ENCODE measurements around the gene PMFBP1.

Gene PMFBP1

GRCh38 chr16:72108353-72109102 lies 63.4 kb downstream of the PMFBP1 start:
- DNase-seq (ENCODE audit: low read depth) = no peak
- TF ChIP-seq, protein P1, sequence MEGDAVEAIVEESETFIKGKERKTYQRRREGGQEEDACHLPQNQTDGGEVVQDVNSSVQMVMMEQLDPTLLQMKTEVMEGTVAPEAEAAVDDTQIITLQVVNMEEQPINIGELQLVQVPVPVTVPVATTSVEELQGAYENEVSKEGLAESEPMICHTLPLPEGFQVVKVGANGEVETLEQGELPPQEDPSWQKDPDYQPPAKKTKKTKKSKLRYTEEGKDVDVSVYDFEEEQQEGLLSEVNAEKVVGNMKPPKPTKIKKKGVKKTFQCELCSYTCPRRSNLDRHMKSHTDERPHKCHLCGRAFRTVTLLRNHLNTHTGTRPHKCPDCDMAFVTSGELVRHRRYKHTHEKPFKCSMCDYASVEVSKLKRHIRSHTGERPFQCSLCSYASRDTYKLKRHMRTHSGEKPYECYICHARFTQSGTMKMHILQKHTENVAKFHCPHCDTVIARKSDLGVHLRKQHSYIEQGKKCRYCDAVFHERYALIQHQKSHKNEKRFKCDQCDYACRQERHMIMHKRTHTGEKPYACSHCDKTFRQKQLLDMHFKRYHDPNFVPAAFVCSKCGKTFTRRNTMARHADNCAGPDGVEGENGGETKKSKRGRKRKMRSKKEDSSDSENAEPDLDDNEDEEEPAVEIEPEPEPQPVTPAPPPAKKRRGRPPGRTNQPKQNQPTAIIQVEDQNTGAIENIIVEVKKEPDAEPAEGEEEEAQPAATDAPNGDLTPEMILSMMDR (IDR thresholded peaks at IDR 0.05; ENCODE audit: control insufficient read depth, insufficient read depth, low read depth, low read length, missing control alignments) = no peak
- H3K4me3 ChIP-seq (ENCODE audit: control insufficient read depth, low read depth, low read length) = no peak overlapping the region

GRCh38 chr16:72107371-72107770 lies 64.6 kb downstream of the PMFBP1 start:
- TF ChIP-seq, protein P1 (IDR thresholded peaks at IDR 0.05; ENCODE audit: control insufficient read depth, insufficient read depth, low read depth, low read length, missing control alignments) = no peak
- no peak overlapping the region for H3K4me3 ChIP-seq (ENCODE audit: control insufficient read depth, low read depth, low read length)
- no peak for DNase-seq (ENCODE audit: low read depth)

DNA sequence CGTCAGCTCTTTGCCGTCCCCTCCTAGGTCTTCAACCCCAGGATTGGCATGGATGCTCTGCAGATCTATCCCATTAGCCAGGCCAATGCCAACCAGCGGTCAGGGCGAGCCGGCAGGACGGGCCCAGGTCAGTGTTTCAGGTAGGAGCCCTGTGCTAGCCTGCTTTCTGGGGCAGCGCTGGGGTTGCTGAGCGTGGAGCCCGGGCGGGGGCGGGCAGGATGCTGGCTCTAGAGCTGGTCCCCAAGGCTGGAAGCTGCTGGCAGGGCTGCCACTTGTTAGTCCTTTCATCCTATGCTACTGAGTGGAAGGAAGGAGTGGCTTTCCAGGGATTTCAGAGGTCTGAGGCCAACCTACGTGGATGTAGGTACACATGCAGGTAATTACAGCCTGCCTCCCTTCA lies 66.0 kb downstream of the PMFBP1 start:
- DNase-seq (ENCODE audit: low read depth) = no peak
- TF ChIP-seq, protein P1 (IDR thresholded peaks at IDR 0.05; ENCODE audit: control insufficient read depth, insufficient read depth, low read depth, low read length, missing control alignments) = no peak
- H3K4me3 ChIP-seq (ENCODE audit: control insufficient read depth, low read depth, low read length) = no peak overlapping the region

- no peak overlapping the region for H3K4me3 ChIP-seq (ENCODE audit: control insufficient read depth, low read depth, low read length)
- DNase-seq (ENCODE audit: low read depth) = no peak
- TF ChIP-seq, protein P1 (IDR thresholded peaks at IDR 0.05; ENCODE audit: control insufficient read depth, insufficient read depth, low read depth, low read length, missing control alignments) = no peak
These were observed 67.0 kb downstream of the PMFBP1 start for GRCh38 chr16:72104905-72105304.

- DNase-seq (ENCODE audit: low read depth) = no peak
- no peak overlapping the region for H3K4me3 ChIP-seq (ENCODE audit: control insufficient read depth, low read depth, low read length)
- TF ChIP-seq, protein P1 (IDR thresholded peaks at IDR 0.05; ENCODE audit: control insufficient read depth, insufficient read depth, low read depth, low read length, missing control alignments) = no peak
These were observed 70.8 kb downstream of the PMFBP1 start for GRCh38 chr16:72101195-72101594.

DNA sequence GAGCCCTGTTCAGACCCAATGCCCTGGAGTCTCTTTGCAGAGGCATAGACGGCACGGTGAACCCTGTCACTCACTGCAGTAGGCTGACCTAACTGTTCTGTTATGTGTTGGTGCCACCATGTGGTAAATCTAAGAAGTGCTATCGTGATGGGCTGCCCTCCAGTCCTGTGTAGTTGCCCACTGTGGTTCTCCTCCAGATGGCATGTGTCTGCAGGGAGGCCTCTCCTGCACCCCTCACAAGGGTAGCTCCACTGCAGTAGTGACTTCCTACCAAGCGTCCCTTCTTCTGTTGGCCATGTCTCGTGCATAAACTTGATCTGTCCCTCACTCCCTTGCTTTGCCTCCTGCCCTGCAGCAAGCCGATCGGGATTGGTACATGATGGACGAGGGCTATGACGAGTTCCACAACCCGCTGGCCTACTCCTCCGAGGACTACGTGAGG lies 72.6 kb downstream of the PMFBP1 start:
- no peak for DNase-seq (ENCODE audit: low read depth)
- H3K4me3 ChIP-seq (ENCODE audit: control insufficient read depth, low read depth, low read length) = no peak overlapping the region
- TF ChIP-seq, protein P1 (IDR thresholded peaks at IDR 0.05; ENCODE audit: control insufficient read depth, insufficient read depth, low read depth, low read length, missing control alignments) = peak; percentile 57
